ENCODE data around the gene TM9SF2.

DNA sequence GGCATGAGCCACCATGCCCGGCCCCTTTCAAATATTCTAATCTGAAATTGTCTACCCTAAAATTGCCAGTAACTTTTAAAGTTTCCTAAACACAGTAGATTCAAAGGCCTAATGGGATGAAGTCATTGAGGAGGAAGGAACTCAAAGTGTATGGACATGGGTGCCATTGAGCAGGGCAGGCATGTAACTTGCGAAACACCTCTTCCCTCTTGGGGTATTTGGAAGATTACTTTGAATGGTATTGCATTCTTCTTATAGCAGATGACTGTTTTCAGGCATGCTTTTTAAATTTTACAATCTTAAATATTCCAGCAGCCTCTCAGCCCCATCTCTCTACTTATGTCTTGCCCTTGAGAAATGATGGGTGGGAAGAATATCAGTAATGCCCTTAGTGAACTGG lies 21.0 kb downstream of the TM9SF2 start:
- TF ChIP-seq, protein P1, sequence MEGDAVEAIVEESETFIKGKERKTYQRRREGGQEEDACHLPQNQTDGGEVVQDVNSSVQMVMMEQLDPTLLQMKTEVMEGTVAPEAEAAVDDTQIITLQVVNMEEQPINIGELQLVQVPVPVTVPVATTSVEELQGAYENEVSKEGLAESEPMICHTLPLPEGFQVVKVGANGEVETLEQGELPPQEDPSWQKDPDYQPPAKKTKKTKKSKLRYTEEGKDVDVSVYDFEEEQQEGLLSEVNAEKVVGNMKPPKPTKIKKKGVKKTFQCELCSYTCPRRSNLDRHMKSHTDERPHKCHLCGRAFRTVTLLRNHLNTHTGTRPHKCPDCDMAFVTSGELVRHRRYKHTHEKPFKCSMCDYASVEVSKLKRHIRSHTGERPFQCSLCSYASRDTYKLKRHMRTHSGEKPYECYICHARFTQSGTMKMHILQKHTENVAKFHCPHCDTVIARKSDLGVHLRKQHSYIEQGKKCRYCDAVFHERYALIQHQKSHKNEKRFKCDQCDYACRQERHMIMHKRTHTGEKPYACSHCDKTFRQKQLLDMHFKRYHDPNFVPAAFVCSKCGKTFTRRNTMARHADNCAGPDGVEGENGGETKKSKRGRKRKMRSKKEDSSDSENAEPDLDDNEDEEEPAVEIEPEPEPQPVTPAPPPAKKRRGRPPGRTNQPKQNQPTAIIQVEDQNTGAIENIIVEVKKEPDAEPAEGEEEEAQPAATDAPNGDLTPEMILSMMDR (IDR thresholded peaks at IDR 0.05), result no peak
- TF ChIP-seq EP300 (IDR thresholded peaks at IDR 0.05), result no peak
- TF ChIP-seq POLR2A (IDR thresholded peaks at IDR 0.05), result no peak
